Stimulated activated CD8-positive, alpha-beta memory T cell treated with anti-CD3 and anti-CD28 coated beads, Interleukin-2, amount 100 ng/mL, for 48 hours (primary cell): ENCODE results near the gene IDI1.
"Not testable (repeated sequence)": the region's sequence is repeated elsewhere in the genome, so short reads cannot be mapped to it uniquely, and the experiment has no call there.

Source experiments
- DNase-seq, 2 donors: peaks; one replicate each; pipeline ENCODE4 v3.0.0-alpha.2; 2020; ENCODE audit warnings: low read depth in 2 of 2

Gene IDI1

DNA sequence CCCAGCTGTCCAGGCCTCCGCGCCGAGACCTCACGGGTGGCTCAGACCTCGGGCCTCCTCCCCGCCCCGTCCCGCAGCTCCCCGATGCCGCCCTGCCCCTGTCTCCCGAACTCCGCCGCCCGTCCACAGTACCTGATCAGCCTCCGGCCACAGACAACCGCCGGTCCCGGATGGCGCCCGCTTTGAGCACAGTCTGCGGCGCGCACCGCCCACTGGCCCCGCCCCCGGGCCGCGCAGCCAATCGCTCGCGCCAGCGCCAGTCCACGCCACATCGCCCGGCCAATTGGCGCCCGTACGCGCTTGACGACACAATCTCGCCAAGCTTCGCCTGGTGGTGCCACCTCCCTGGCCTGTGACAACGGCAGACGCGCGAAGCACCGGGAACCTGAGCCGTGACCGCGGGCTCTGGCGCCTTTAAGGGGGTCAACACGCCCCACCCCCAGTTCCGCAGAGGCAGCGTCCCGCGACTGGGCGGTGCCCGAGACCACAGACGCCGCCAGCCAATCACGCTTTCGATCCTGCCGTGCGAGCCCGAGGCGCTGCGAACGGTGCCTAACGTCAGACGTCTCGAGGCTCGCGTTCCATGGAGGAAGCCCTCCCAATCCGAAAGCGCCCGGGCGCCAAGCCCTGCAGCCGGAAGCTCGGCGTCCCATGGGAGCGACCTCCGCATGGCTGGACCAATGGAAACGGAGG is at the start of gene IDI1:
TSS of gene IDI1 (minus strand) at position 388 of the 693 bp plus-strand sequence. CDS start at position 272, 116 bp downstream.
- peak; percentile 92 to 97 for DNase-seq

DNA sequence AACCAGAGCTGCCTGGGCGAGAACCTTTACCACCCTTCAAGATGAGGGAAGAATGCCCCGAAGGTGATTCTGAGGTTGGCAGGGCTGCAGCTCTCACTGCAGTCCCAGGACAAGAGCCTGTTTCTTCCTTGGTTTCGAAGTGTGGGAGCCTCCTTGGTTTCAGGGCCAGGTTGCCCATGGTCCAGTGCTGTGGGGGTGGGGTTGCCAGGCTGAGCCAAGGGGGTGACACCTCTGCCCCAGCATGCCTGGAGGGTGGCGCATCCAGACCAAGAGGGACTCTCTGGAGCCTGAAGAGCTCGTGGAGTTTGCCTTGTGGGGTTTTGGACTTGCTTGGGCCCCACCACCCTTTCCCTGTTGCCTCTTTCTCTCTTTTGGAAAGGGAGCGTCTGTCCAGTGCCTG is 48.5 kb upstream of the IDI1 start:
- no peak for DNase-seq

DNA sequence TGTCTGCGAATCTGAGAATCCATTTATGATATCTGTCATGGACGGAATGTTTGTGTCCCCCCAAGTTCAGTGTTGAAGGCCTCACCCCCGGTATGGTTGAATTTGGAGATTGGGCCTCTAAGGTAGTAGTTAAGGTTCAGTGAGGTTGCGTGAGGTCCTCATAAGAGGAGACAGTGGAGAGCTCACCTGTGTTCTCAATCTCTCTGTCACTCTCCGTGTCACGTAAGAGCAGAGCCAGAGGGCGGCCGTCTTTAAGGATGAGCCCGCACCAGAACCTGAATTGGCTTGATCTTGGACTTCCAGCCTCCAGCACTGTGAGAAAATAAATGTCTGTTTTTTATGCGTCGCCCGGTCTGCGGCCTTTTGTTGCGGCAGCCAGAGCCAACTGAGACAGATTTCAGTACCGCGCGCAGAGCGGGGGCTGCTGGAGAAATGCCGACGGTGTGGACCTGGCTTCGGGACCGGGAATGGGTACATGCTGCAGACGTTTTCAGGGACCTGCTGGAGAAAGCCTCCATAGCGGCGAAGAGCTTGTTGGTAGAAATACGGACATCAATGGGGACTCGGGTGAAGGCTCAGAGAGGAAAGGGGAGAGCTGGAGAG is 47.5 kb upstream of the IDI1 start:
- DNase-seq = no peak

DNA sequence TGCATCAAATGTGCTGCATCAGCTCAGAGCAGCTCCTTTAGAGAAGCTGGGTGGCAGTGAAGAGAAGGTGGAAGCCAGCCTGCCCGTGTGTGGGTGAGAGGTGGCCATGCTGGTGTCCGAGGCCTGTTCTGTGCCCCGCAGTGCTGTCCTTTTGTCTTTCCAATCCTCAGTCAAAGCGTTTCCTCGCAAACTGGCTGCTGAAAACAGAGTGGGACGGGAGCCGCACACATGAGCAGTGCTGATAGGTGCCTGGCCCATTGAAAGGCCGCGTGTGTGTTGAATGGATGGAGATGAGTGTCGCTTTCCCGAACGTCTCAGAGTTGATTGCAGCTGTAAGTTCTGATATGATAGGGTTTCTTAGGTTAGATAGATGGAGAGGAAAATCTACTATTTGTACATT is 46.6 kb upstream of the IDI1 start:
- DNase-seq = no peak

DNA sequence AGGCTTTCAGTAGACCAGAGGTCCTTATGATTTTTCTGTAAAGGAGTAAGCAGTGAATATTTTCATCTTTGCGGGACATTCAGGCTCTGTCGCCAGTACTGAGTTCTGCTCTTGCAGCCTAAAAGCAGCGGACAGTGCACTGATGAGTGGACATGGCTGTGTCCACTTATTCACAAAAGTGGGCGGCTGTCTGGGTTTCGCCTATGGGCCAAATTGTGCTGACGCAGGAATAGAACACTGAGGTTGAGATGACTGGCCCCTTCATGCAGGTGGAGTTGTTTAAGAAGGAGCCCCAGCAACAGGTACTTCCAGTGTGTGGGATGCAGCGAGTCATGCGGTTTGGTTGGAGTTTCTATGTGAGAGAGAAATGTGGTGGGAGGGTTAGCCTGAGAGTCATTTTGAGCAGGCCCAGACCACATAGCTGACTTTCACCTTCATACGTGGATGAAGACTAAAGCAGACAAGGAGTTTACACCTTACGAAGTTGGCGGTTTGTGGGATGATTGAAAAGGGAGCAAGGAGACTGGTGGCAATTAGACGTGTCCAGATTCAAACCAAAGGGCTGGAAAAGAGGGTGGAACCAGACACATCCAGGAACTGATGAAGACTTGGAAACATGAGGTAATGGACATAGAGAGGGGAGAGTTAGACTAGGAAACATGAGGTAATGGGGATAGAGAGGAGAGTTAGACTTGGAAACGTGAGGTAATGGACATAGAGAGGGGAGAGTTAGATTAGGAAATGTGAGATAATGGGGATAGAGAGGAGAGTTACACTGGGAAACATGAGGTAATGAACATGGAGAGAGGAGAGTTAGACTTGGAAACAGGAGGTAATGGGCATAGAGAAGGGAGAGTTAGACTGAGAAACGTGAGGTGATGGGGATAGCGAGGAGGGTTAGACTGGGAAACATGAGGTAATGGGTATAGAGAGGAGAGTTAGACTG is 45.5 kb upstream of the IDI1 start:
- DNase-seq = peak; percentile 37 to 70

DNA sequence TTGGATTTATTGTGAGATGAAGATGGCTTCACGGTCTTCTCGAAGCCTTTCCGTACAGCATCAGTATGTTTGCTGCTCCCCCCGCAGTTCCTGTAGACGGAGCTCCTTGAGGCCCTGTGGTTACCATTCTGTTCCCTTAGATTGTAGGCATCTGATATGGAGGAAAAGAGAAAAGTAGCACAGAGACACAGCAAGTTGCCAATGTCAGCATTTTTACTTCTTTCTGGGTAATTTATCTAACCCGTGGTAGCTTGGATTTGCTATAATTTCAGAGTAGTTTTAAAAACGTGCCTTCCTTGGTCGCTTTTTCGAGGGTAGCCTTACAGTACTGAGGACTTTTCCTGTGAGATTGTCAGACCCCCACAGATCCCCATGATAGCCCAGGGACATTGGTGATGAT is 44.8 kb upstream of the IDI1 start:
- no peak for DNase-seq

DNA sequence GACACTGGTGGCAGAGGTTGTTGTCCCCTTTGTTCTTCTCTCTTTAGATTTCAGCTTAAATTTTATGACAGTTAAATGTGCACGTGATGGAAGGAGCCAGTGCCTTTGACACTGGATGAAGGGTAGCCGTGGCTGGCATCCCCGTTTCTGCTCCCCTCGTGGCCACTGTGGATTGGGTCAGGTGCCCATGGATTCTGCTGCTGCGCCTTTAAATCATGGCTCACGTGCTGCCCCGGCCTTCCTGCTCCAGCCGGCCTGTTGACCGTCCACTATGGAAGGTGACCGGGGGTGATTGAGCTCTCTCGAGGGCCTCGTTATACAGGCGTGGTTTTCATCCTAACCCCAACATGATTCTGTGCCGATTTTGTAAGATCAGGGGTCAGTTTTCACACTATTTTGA is 41.8 kb upstream of the IDI1 start:
- DNase-seq = no peak

DNA sequence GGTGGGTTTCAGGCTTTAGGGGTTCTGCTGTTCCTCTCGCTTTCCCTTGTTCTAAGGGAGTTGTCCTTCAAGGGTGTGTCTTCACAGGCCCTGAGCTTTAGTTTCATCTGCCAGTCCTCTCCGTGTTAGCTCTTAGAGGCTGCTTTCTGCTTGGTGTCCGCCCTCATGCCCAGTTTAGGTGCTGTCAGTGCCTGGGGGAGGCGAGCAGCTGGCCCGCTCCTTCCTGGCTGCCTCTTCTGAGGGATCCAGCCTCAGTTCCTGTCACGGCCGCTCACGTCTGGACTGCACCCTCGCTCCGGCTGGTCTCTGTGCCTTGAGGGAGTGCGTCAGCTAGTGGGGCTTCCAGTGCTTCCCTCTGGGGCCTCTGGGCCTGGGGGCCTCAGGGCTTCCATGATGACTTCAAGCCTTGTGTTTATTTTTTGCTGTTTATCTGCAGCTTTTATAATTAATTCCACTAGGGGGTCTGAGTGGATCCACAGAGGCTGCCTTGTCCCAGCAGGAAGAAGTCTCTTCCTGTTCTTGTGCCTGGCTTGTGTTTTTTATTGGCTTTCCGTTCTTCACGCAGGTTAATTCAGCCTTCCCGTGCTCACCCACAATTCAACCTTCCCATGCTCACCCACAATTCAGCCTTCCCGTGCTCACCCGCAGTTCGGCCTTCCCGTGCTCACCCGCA is 40.2 kb upstream of the IDI1 start:
- no peak for DNase-seq

DNA sequence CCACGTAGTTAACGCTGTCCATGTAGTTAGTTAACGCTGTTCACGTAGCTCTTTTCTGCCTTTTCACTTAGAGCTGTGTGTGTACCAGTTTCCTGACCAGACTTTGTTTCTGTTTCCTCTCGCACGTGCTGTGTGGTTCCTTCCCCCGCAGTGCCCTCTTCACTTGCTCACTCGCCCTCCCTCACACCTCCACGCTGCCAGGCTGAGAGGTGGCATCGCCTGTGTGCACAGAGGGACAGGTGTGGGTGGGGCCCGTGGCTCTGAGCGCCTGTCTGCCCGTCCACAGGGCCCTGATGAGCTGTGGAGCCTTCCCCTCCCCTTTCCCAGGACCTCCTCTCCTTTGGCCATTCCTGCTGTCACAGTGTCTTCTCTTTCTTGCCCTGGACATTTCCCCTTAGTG is 37.9 kb upstream of the IDI1 start:
- DNase-seq = no peak

DNA sequence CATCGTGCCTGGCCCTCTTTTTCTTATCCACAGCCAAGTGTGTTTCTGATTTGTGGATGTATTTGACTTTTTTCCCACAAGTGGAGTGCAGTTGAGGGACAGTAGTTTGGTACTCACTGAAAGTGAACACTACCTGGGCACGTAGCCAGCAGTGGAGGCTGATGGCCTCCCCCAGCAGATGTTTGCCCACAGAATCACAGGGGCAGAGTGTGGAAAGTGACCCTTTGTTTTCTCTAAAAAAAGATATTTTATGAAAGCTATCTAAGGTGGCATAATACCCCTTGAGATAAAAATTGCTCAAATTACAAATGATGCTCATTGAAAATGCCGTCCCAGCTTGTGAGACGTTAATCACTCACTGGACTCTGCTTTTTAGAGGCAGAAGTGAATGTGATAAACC is 36.3 kb upstream of the IDI1 start:
- no peak for DNase-seq

DNA sequence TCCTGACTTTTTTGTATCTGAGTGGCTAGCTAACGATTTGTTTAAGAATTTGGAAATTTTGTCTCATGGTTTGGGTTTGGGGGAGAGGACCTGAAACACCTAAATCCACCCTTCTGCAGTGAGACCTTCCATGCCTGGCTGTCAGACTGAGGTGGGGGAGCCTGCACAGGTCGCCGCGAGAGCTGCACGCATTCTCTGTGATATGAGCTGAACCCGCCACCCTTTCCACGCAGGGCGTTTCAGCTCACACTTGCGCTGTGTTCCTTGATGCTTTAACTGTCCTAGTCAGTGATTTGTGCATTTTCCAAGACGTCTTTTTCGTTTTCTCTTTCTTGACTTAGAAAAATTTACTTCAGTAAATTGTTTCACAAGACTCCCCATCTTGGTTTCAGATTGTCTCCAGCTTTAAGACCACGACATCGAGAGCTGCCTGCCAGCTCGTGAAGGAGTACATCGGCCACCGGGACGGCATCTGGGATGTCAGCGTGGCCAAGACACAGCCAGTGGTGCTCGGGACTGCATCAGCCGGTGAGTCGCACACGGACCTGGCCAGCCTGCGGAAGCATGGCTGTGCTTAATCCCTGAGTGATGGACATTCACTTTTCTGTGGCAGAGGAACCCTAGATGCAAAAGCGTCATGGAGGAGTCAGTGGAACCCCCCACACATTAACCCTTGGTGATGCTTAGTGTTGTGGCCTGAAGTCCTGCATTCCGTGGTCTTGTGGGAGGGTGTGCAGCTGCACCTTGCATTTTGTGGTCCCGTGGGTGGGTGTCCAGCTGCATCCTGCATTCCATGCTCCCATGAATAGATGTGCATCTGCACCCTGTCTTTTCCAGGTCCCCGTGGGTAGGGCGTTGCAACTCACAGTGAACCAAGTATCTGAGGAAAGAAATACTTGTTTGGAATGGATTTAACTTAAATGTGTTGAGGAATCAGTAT is 35.4 kb upstream of the IDI1 start:
- no peak for DNase-seq

DNA sequence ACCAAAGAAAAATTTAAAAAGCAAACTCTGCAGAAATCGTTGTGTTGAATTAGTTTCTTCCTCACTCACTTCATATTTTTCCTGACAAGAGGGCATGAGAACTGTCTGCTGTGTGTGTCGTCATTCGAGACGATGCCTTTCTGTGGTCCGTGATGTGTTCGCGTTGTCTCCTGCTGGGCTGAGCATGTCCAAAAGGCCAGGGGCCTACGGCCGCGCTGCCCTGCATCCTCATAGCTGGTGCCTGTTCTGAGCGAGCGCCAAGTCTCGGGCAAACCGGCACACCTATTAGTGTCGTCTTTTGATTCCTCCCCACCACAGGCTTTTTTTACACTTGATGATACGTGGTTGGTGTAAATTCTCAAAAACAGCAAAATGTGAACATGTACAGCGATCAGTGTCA is 34.7 kb upstream of the IDI1 start:
- no peak for DNase-seq

DNA sequence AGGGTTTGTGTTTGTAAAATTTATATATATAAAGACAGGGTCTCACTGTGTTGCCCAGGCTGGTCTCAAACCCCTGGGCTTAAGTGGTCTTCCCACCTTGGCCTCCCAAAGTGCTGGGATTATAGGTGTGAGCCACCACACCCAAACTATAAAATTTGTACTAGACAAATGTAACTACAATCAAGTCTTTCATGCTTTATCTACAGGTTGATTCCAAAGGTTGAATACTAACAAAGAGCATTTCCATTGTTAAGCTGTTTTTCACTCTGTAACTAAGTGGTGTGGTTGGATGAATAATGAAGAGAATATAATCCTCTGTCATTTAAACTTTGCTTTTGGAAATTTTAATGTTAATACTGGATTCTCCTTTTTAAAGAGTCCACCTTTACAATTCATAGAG is 29.7 kb upstream of the IDI1 start:
- no peak for DNase-seq

DNA sequence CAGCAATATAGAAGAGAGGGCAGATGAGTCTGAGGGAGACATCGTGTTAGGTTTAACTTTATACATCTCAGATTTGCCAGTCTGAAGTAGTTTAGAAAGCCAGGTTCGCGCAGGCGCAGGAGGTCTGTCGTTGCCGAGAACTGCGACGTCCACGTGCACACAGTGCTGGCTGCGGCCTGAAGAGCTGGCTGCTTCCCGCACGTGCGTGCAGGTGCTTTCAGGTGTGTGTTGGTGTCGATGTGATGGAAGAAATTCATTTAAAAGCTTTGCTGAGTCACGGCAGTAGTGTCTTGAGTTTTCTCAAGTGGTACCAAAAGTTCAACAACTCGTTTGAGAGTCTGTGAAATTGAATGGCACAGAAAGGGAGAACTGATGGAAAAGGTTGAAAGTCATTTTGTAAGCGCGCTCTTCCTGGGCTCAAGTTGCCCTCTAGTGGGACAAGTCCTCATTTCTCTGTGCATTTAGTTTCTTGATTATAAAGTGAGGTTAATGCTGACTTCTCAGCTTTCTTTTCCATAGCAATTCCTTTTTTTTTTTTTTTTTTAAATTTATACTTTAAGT is 25.9 kb upstream of the IDI1 start:
- no peak for DNase-seq

DNA sequence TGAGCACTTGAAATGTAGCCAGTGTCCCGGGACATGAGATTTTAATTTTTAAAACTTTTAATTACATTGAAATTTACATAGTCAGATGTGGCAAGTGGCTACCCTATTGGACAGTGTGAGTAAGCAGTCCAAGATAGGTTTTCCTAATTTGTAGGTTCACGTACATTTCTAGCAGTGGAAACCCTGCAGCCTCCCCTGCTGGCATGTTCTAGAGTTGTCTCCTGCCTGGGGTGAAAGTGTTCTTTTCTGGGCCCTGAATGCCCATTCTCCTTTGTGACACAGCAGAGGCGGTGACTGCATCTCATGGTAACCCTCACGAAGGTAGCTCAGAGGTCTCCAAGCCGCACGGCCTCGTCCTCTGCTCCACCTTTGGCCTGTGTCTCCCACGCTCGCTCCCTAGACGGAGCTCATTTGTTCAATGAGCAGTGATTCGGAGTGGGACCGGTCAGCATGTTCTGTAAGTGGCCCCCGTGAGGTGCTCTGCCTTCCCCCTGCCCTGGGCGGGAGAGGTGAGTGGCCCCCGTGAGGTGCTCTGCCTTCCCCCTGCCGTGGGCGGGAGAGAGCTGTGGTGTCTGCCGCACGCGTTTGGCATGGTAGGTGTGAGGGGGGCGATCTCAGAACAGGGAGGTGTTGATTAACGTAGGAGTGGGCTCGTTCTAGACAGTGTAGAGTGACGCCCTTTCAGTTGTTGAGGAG is 25.3 kb upstream of the IDI1 start:
- DNase-seq = no peak

DNA sequence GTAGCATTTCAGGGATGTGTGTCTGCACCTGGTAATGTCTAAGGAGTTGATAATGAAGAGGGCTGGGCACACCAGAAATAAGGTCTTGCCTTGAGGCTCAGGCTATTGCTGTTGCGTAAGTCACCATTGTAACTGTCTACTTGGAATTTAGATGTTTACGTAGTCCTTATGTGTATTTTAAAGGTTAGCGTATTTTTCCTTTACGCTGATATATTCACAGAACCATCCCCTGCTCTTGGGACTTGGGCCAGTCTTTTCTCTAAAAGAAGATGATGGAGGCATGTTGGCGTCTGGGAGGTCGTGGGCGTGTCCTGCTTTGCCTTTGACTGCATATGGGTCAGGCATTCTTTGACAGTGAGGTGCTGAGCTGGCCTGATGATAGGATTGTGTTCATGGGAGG is 22.0 kb upstream of the IDI1 start:
- no peak for DNase-seq

DNA sequence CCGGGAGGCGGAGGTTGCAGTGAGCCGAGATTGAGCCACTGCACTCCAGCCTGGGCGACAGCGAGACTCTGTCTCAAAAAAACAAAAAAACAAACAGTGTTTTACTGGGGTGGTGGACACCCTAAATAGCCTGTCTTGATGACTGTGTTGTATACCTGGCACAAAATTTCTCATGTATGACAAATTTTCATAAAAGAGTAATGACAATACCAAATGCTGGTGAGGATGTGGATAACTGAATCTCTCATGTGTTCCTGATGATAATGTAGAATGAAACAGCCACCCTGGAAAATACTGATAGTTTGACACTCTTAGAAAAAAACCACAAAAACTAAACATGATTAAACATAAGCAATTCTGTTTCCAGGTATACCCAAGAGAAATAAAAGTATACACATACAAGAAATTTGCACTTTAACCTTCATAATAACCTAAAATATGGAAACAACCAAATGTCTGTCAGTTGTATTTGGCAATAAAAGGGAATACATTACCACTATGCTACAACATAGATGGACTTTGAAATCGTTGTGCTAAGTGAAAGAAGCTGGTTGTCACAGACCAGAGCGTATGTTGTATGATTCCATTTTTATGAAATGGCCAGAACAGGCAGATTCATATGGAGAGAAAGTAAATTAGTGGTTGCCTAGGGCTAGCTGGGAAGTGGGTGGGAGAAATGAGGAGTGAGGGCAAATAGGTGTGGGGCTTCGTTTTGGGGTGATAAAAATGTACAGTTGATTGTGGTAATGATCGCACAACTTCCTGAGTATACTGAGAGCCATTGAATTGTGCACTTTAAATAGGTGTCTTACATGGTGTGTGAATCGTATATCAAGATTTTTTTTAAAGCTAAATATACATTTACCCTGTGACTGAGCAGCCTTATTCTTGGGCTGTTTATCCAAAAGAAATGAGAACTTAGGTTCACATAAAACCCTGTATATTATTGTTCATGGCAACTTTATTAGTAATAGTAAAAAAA is 19.8 kb upstream of the IDI1 start:
- no peak for DNase-seq

DNA sequence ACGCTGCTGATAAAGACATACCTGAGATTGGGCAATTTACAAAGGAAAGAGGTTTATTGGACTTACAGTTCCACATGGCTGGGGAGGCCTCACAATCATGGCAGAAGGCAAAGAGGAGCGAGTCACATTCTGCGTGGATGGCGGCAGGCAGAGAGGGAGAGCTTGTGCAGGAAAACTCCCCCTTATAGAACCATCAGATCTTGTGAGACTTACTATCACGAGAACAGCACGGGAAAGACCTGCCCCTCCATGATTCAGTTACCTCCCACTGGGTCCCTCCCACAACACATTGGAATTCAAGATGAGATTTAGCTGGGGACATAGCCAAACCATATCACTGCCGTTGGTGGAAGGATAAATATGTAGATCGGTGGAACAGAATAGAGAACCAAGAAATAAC is 17.8 kb upstream of the IDI1 start:
- not testable (repeated sequence) for DNase-seq

DNA sequence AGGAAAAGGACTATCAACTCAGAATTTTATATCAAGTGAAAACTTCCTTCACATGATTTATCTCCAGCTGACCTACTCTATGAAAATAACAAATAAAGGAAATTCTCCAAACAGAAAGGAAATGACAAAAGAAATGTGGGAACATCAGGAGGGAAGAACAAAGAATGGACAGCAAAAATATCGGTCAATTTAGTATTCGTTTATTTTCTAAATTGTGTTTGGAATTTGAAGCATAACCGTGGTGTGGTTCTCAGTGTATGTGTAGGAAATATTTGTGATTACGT is 16.0 kb upstream of the IDI1 start:
- DNase-seq = no peak
